HepG2 (cell line): ENCODE results near the gene STEAP1. TPM values are rescaled to one million over a fixed set of nuclear protein-coding genes. Genes with fewer than 3 reads are reported as not detected.

Experiments
- ATAC-seq: fragments of 200-7000 bp; cut with Tn5 transposase; 3 replicates; pipeline ENCODE4 v1.9.1; 2020; ENCODE audit warnings: mild to moderate bottlenecking, moderate library complexity
- BruUV-seq: library from RNA; stranded (reverse); fragments of 400-500 nt; replicated peaks from 2 replicates; lab custom pipeline; 2021; lab: Mats Ljungman, UMichigan
- CTCF ChIA-PET: fragments of 300-600 bp; formaldehyde crosslinking; extraction: SDS; loops from one replicate; lab custom pipeline; 2021; ENCODE audit warnings: low total read pairs, inconsistent platforms, low intra/inter-chr PET ratio; lab: Yijun Ruan, JAX
- POLR2A ChIA-PET: fragments of 350-600 bp; sonication (Branson Sonifier 250); formaldehyde crosslinking; loops from one replicate; lab custom pipeline; 2020; ENCODE audit warnings: antibody characterized with exemption, inconsistent platforms; lab: Yijun Ruan, JAX
- DNase-seq: peaks from one replicate; pipeline ENCODE4 v3.0.0-alpha.2; 2015; ENCODE audit warnings: low spot score
- FAIRE-seq: peaks from 3 replicates; lab custom pipeline; 2011; peaks lifted over from hg19 to GRCh38; lab: Jason Lieb, UNC
- H2AFZ ChIP-seq: one replicate; pipeline ENCODE4 v1.6.1; 2011; ENCODE audit warnings: low read length, inconsistent platforms
- H3K27ac ChIP-seq: fragments of 300-600 bp; 3 replicates; pipeline ENCODE4 v1.8.0; 2011; ENCODE audit warnings: mixed run types, mild to moderate bottlenecking, mixed read lengths, low read length, inconsistent platforms; ENCODE audit not compliant: insufficient read depth; ENCODE audit errors: extremely low read length
- H3K27me3 ChIP-seq, 2 experiments: fragments of 200-600 bp in 1 of 2; 2 replicates in 1 of 2; 3 replicates in 1 of 2; pipeline versions ENCODE4 v1.6.0 to v1.8.0; 2011; ENCODE audit warnings: low read length in 2 of 2, mild to moderate bottlenecking in 2 of 2, moderate library complexity in 2 of 2, inconsistent platforms in 1 of 2; ENCODE audit not compliant: insufficient read depth in 2 of 2, control insufficient read depth in 1 of 2
- H3K36me3 ChIP-seq, 2 experiments: fragments of 200-600 bp in 1 of 2; replicated peaks in 1 of 2; 2 replicates in 1 of 2; 3 replicates in 1 of 2; pipeline versions ENCODE4 v1.5.1 to v1.8.0; 2011; ENCODE audit warnings: low read length in 2 of 2, inconsistent platforms in 1 of 2; ENCODE audit not compliant: insufficient read depth in 2 of 2, control insufficient read depth in 1 of 2
- H3K4me1 ChIP-seq: 2 replicates; pipeline ENCODE4 v1.5.1; 2012; ENCODE audit warnings: low read length, inconsistent platforms; ENCODE audit not compliant: insufficient read depth
- H3K4me2 ChIP-seq: 2 replicates; pipeline ENCODE4 v1.6.0; 2011; ENCODE audit warnings: low read depth, low read length, inconsistent platforms
- H3K4me3 ChIP-seq, 3 experiments: fragments of 200-600 bp in 1 of 3; sonication (generic), shearing (Covaris generic) in 1 of 3; replicated peaks in 1 of 3; 2 replicates each; pipeline ENCODE4 v1.5.1; 2011 to 2016; ENCODE audit warnings: low read length in 3 of 3, inconsistent platforms in 2 of 3, low read depth in 2 of 3, mild to moderate bottlenecking in 2 of 3, control low read depth in 1 of 3, mixed read lengths in 1 of 3; ENCODE audit not compliant: insufficient read depth in 1 of 3
- H3K79me2 ChIP-seq: one replicate; pipeline ENCODE4 v1.6.1; 2011; ENCODE audit warnings: low read length, inconsistent platforms; ENCODE audit not compliant: insufficient read depth
- H3K9ac ChIP-seq: 2 replicates; pipeline ENCODE4 v1.6.0; 2011; ENCODE audit warnings: mild to moderate bottlenecking, low read depth, low read length, inconsistent platforms; ENCODE audit not compliant: insufficient read depth
- H3K9me3 ChIP-seq: 2 replicates; pipeline ENCODE4 v1.5.1; 2012; ENCODE audit warnings: mild to moderate bottlenecking, low read length
- H4K20me1 ChIP-seq: 2 replicates; pipeline ENCODE4 v1.6.0; 2011; ENCODE audit warnings: inconsistent platforms, mild to moderate bottlenecking, low read length, moderate library complexity; ENCODE audit not compliant: insufficient read depth
- AGO2 ChIP-seq: fragments of 200-400 bp; formaldehyde crosslinking; optimal IDR thresholded peaks from 2 replicates; pipeline ENCODE3; 2017; ENCODE audit warnings: mild to moderate bottlenecking, low read depth, low read length, moderate library complexity
- EEA1 ChIP-seq: sonication (generic); formaldehyde crosslinking; IDR thresholded peaks from 2 replicates; pipeline ENCODE4 v1.5.1; 2020; ENCODE audit warnings: mild to moderate bottlenecking, missing genetic modification reagents, borderline replicate concordance
- KDM2A ChIP-seq: sonication (generic); formaldehyde crosslinking; IDR thresholded peaks from 2 replicates; pipeline ENCODE4 v1.4.0; 2020; ENCODE audit warnings: low read depth, missing genetic modification reagents, borderline replicate concordance
- MAFF ChIP-seq: IDR thresholded peaks from 2 replicates; pipeline ENCODE4 v1.6.1; 2011; ENCODE audit warnings: low read depth, low read length, improper control_type of control experiment
- MBD4 ChIP-seq: IDR thresholded peaks from 2 replicates; pipeline ENCODE4 v1.6.1; 2012; ENCODE audit warnings: low read length, inconsistent platforms, borderline replicate concordance
- PHF20 ChIP-seq: sonication (generic); formaldehyde crosslinking; IDR thresholded peaks from 2 replicates; pipeline ENCODE4 v1.5.0; 2020; ENCODE audit warnings: mild to moderate bottlenecking, missing genetic modification reagents
- PITX1 ChIP-seq: sonication (generic); formaldehyde crosslinking; IDR thresholded peaks from 2 replicates; pipeline ENCODE4 v1.5.1; 2020; ENCODE audit warnings: mild to moderate bottlenecking, missing genetic modification reagents
- REL ChIP-seq: sonication (generic); formaldehyde crosslinking; conservative IDR thresholded peaks from 2 replicates; pipeline ENCODE4 v1.8.0; 2022; ENCODE audit warnings: mild to moderate bottlenecking, missing genetic modification reagents, moderate library complexity
- SALL2 ChIP-seq: sonication (generic); formaldehyde crosslinking; IDR thresholded peaks from 2 replicates; pipeline ENCODE4 v1.8.1; 2023; ENCODE audit warnings: mild to moderate bottlenecking, missing genetic modification reagents, inconsistent platforms
- SATB2 ChIP-seq: sonication (generic); formaldehyde crosslinking; IDR thresholded peaks from 2 replicates; pipeline ENCODE4 v1.5.0; 2020; ENCODE audit warnings: missing genetic modification reagents
- TRIM24 ChIP-seq: sonication (generic); formaldehyde crosslinking; IDR thresholded peaks from 2 replicates; pipeline ENCODE4 v1.8.0; 2022; ENCODE audit warnings: mild to moderate bottlenecking, missing genetic modification reagents
- ZBTB20 ChIP-seq: sonication (generic); formaldehyde crosslinking; IDR thresholded peaks from 2 replicates; pipeline ENCODE4 v1.8.1; 2023; ENCODE audit warnings: missing genetic modification reagents, low read depth, mild to moderate bottlenecking, borderline replicate concordance
- ZNF317 ChIP-seq: sonication (generic); formaldehyde crosslinking; IDR thresholded peaks from 2 replicates; pipeline ENCODE4 v1.5.0; 2020; ENCODE audit warnings: mild to moderate bottlenecking, missing genetic modification reagents
- ZNF501 ChIP-seq: sonication (generic); formaldehyde crosslinking; IDR thresholded peaks from 2 replicates; pipeline ENCODE4 v1.5.1; 2020; ENCODE audit warnings: mild to moderate bottlenecking, moderate library complexity, missing genetic modification reagents
- ZNF772 ChIP-seq: sonication (generic); formaldehyde crosslinking; IDR thresholded peaks from 2 replicates; pipeline ENCODE4 v1.5.0; 2020; ENCODE audit warnings: mild to moderate bottlenecking, missing genetic modification reagents
- WGBS: methylation state at CpG from one replicate; pipeline ENCODE4 v1.1.6; 2017; ENCODE audit warnings: low lambda C conversion rate; 5-methylcytosine and 5-hydroxymethylcytosine counted together
- in situ Hi-C: cut with HindIII; loops from 2 replicates; pipeline ENCODE4 v1.10.0; 2017; ENCODE audit warnings: low pct_unique_long_range_greater_than_20kb; ENCODE audit not compliant: extremely low pct_ligation_motif_present
- intact Hi-C: fragments of 100-400 bp; cut with micrococcal nuclease; formaldehyde crosslinking; loops from one replicate; pipeline ENCODE4 v1.10.0; 2022; ENCODE audit not compliant: unreplicated experiment
- polyA plus RNA-seq, 8 experiments: library from polyadenylated mRNA; depleted of rRNA in 3 of 8; stranded (reverse) in 7 of 8; unstranded in 1 of 8; fragments of >200 nt; fragmentation: Illumina TruSeq in 4 of 8; extraction: Trizol in 4 of 8; gene quantifications; 2 replicates each; pipeline versions ENCODE4 v1.2.1 to v1.2.3, GENCODE V29; 2011 to 2016; ENCODE audit warnings: low read depth in 4 of 8, missing spikeins in 1 of 8, mixed read lengths in 1 of 8; ENCODE audit not compliant: insufficient read depth in 1 of 8
- total RNA-seq, 5 experiments: library from RNA; depleted of rRNA; stranded (reverse); fragments of >200 nt; fragmentation: Illumina TruSeq; extraction: Trizol; gene quantifications; 2 replicates each; pipeline ENCODE4 v1.2.3, GENCODE V29; 2016; ENCODE audit warnings: low read depth in 1 of 5
- TF ChIP-seq, protein P1 (sequence below): sonication (generic); formaldehyde crosslinking; IDR thresholded peaks from 2 replicates; pipeline ENCODE4 v1.4.0; 2020; ENCODE audit warnings: missing genetic modification reagents, borderline replicate concordance
- TF ChIP-seq, protein P2 (sequence below): sonication (generic); formaldehyde crosslinking; IDR thresholded peaks from 2 replicates; pipeline ENCODE4 v1.8.1; 2022; ENCODE audit warnings: mild to moderate bottlenecking, missing genetic modification reagents
- TF ChIP-seq, protein P3 (sequence below): sonication (generic); formaldehyde crosslinking; IDR thresholded peaks from 2 replicates; pipeline ENCODE4 v1.4.0; 2020; ENCODE audit warnings: missing genetic modification reagents

The STEAP1 gene
- total and polyA plus RNA-seq, 2 of the 13 experiments (the other 11 are each of a cell fraction or from before 2014, with no cell fraction given), result 23.2 to 24.2 TPM

DNA sequence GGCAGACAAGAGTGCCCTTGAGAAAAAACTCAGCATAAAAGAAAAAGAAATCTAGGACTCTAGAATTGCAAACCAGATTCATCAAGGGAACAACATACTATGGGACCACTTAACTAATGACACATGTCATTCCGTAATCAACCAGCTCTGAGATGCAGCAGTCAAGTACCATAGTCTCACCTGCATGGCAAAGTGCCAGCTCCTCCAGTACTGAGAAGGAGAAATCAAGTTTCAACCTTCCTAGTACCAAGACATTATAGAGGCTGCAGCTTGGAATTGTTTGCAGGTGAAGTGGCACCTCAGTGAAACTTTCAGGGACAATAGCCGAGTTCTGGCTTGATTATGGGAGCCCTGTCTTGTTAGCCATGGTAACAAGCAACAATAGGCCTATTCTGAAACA, 11.5 kb downstream of the STEAP1 start (continued):
- TF ChIP-seq, protein P1, sequence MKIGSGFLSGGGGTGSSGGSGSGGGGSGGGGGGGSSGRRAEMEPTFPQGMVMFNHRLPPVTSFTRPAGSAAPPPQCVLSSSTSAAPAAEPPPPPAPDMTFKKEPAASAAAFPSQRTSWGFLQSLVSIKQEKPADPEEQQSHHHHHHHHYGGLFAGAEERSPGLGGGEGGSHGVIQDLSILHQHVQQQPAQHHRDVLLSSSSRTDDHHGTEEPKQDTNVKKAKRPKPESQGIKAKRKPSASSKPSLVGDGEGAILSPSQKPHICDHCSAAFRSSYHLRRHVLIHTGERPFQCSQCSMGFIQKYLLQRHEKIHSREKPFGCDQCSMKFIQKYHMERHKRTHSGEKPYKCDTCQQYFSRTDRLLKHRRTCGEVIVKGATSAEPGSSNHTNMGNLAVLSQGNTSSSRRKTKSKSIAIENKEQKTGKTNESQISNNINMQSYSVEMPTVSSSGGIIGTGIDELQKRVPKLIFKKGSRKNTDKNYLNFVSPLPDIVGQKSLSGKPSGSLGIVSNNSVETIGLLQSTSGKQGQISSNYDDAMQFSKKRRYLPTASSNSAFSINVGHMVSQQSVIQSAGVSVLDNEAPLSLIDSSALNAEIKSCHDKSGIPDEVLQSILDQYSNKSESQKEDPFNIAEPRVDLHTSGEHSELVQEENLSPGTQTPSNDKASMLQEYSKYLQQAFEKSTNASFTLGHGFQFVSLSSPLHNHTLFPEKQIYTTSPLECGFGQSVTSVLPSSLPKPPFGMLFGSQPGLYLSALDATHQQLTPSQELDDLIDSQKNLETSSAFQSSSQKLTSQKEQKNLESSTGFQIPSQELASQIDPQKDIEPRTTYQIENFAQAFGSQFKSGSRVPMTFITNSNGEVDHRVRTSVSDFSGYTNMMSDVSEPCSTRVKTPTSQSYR (CRISPR knock-in tag), result no peak
- TF ChIP-seq PHF20 (no peak), MBD4 (no peak), ZBTB20 (CRISPR knock-in tag) (no peak), AGO2 (no peak), PITX1 (no peak), ZNF501 (CRISPR knock-in tag) (no peak), MAFF (no peak), REL (CRISPR knock-in tag) (no peak)
- TF ChIP-seq, protein P2, sequence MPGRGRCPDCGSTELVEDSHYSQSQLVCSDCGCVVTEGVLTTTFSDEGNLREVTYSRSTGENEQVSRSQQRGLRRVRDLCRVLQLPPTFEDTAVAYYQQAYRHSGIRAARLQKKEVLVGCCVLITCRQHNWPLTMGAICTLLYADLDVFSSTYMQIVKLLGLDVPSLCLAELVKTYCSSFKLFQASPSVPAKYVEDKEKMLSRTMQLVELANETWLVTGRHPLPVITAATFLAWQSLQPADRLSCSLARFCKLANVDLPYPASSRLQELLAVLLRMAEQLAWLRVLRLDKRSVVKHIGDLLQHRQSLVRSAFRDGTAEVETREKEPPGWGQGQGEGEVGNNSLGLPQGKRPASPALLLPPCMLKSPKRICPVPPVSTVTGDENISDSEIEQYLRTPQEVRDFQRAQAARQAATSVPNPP (CRISPR knock-in tag), result no peak

DNA sequence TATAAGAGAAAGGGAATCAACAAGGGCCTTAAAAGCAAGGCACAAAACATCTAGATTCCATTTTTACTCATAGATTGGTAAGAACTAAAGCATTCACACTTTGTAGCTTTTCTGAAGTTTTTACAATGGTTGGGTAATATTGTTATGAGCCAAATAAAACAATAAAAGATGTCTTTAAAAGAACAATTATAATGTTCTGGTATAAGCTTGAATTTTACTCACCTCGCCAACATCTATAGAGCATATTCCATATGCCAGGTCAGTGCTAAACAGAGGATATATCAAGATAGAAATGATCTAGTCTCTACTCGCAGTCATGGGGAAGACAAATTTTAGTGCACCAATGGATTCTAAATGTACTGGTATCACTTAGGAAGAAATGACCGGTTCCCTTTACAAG, 11.9 kb downstream of the STEAP1 start:
- BruUV-seq, result no TSS peak
- intact Hi-C loops, result no loop called here
- Histone ChIP-seq H3K79me2 (no peaks in the 10 kb centered on the region), H3K9ac (no peak overlapping the region), H3K4me2 (no peak overlapping the region), H2AFZ (no peak overlapping the region), H3K4me1 (no peaks in the 10 kb centered on the region), H3K4me3 (no peak overlapping the region), H3K27ac (no peak overlapping the region), H3K27me3 (no peaks in the 10 kb centered on the region), H4K20me1 (no peaks in the 10 kb centered on the region), H3K9me3 (no peaks in the 10 kb centered on the region), H3K36me3 (0 out of 5 replicates have a peak, but pooled peaks cover 0 to 4% of the 10 kb centered on the region in 2 experiments)
- CTCF ChIA-PET, result no interaction called here
- ATAC-seq (no peak), FAIRE-seq (no peak), DNase-seq (no peak)
- POLR2A ChIA-PET, result interaction anchor here (2.7 kb wide), 1 partner anchor 45 kb away, joined by 13 read pairs; the partner anchor contains the start of gene STEAP2
- in situ Hi-C loops, result no loop called here
- WGBS, result 64% methylated on average over 3 of the region's 3 CpGs
- TF ChIP-seq ZNF772 (CRISPR knock-in tag), result no peak
- TF ChIP-seq EEA1, result no peak
- TF ChIP-seq, protein P3, sequence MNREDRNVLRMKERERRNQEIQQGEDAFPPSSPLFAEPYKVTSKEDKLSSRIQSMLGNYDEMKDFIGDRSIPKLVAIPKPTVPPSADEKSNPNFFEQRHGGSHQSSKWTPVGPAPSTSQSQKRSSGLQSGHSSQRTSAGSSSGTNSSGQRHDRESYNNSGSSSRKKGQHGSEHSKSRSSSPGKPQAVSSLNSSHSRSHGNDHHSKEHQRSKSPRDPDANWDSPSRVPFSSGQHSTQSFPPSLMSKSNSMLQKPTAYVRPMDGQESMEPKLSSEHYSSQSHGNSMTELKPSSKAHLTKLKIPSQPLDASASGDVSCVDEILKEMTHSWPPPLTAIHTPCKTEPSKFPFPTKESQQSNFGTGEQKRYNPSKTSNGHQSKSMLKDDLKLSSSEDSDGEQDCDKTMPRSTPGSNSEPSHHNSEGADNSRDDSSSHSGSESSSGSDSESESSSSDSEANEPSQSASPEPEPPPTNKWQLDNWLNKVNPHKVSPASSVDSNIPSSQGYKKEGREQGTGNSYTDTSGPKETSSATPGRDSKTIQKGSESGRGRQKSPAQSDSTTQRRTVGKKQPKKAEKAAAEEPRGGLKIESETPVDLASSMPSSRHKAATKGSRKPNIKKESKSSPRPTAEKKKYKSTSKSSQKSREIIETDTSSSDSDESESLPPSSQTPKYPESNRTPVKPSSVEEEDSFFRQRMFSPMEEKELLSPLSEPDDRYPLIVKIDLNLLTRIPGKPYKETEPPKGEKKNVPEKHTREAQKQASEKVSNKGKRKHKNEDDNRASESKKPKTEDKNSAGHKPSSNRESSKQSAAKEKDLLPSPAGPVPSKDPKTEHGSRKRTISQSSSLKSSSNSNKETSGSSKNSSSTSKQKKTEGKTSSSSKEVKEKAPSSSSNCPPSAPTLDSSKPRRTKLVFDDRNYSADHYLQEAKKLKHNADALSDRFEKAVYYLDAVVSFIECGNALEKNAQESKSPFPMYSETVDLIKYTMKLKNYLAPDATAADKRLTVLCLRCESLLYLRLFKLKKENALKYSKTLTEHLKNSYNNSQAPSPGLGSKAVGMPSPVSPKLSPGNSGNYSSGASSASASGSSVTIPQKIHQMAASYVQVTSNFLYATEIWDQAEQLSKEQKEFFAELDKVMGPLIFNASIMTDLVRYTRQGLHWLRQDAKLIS (CRISPR knock-in tag), result no peak
- TF ChIP-seq TRIM24, result no peak
- TF ChIP-seq SALL2 (CRISPR knock-in tag), result no peak
- no peak for TF ChIP-seq KDM2A
- TF ChIP-seq SATB2 (CRISPR knock-in tag), result no peak
- TF ChIP-seq ZNF317 (CRISPR knock-in tag), result no peak
